C4-2B (cell line): ENCODE data around the gene PRKCA.

Experiments used
- H3K27ac ChIP-seq: fragments of 450-650 bp; 2 replicates; pipeline ENCODE4 v1.5.1; 2017
- CTCF ChIP-seq: fragments of 450-650 bp; conservative IDR thresholded peaks from 2 replicates; pipeline ENCODE4 v1.5.1; 2017; ENCODE audit warnings: mild to moderate bottlenecking
- ZFX ChIP-seq: fragments of 450-650 bp; IDR thresholded peaks from 2 replicates; pipeline ENCODE4 v1.6.1; 2017

The PRKCA gene

DNA sequence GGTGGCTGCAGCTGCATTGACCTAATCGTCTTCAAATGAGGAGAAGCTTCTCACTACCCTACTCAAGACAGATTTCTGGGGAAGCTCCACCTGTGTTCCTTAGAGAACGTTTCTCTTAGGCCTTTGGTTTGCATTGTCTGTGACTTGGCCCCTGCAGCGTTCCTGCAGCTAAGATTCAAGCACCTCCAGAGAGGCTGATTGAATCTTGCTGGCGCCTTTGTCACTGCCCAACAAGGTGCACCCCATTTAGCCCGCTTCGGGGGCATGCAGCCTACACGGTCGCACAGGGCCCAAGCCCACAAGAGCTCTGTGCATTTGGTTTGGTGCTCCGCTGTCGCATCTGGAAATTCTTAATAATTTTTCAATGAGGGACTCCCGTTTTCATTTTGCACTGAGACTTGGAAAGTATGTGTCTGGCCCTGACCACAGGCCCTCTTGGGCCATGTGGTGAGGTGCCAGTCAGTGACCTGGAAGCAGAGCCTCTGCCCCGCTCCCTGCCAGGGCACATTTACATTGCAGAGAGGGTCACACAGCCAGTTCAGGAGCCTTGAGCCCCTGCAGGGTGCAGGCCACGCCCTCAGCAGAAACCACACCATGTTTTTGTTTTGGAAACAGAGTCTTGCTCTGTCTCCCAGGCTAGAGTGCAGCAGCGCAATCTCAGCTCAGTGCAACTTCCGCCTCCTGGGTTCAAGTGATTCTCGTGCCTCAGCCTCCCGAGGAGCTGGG, 481.4 kb downstream of the PRKCA start:
- H3K27ac ChIP-seq: no peak overlapping the region
- no peak for TF ChIP-seq CTCF
- TF ChIP-seq ZFX: no peak

DNA sequence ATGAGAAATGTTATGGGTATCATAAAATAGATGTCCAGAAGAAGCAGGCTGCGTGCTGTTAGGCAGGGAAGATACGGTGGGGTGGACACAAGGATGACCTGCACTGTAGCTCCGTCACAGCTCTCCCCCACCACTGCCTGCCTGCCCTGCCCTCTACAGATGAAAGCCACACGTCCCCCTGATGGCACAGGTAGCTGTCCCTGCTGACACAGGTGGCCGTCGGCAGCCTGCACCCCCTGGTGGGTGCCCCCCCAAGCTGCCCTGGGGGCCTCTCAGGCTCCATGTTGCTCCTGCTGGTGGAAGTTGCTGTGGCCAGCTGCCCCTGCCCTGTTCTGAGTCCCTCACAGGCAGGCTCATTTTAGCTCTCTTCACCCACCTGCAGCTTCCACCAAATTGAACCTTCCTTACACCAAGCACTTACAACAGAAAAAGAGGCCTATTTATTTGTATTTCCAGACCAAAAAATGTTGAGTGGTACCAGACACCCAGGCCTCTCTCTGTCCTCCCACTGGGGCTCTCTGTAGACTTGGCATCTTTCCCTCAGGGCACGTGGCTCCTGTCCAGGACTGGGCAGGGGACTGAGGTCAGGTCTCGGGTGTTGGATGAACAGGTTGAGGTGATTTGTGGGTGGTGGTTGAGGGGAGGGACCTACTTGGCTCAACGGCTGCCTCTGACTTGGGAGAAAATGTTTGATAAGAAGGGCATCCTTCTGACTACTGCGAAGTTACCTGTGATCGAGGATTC, 482.4 kb downstream of the PRKCA start:
- TF ChIP-seq ZFX: no peak
- TF ChIP-seq CTCF: no peak
- H3K27ac ChIP-seq: no peak overlapping the region

GRCh38 chr17:66786107-66786506, 483.7 kb downstream of the PRKCA start:
- H3K27ac ChIP-seq: no peak overlapping the region
- TF ChIP-seq ZFX: no peak
- TF ChIP-seq CTCF: no peak

- TF ChIP-seq ZFX (no peak), CTCF (no peak)
- no peak overlapping the region for H3K27ac ChIP-seq
These were observed 485.5 kb downstream of the PRKCA start for GRCh38 chr17:66787914-66788313.

DNA sequence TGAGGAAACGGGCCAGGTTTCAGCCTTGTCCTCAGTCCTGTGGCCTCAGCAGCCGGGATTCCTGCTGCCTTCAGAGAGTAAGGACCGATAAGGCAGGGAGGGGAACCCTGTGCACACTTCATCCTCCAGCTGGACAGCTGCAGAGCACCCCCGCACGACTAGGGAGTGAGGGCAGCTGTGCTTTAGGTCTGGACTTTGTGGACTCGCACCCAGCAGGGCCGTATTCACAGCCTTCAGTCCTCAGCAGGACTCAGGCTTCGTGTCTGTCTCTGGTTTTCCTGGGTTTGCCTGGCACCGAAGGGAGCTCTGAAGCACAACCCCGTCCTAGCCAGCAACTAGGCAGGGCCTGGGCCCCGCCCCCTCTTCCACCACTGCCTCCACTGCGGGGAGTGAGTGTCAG, 486.7 kb downstream of the PRKCA start:
- TF ChIP-seq CTCF (no peak), ZFX (no peak)
- no peak overlapping the region for H3K27ac ChIP-seq

DNA sequence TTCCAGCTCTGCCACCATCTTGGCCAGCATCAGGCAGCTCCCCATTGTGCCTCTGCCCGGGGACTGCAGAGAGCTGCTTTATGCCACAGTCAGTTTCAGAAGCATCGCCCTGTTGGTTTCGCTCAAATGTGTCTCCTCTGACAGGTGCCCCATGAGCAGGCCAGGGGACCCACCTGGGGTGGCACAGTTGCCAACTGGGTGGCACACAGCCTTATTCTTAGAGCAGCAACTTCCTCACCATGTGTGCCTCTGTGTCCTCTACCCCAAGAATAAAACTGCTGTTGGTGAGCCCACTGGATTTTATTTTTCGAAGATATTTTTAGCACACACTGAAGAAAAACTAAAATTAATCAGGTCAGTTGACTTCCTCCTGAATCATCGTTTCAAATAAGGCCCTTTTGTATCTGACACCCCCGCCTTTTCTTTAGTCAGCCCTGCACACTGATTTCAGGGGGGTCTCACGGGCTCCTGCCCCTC, 487.6 kb downstream of the PRKCA start:
- no peak overlapping the region for H3K27ac ChIP-seq
- TF ChIP-seq ZFX (no peak), CTCF (no peak)

DNA sequence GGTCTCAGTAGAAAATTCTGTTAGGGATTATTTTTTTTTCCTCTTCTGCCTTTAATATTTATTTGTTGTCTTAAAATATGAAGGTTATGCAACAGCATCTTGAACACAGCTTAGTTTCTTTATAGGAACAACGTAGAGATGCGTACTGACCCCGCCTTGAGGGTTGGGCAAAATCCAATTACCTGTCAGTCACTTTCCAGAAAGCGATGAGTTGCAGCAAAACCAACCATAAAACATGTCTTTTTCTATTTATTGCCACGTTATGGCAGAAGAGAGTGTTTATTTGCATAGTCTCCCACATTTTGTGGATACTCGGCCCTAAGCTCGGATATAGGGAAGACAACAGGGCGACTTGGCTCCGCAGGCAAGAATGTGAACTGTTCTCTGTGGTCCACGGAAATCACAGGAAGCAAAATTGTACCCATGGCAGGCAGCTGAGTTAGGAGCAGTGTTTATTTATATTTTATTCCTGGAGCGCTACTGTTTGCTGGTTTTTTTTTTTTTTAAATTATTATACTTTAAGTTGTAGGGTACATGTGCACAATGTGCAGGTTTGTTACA, 488.2 kb downstream of the PRKCA start:
- no peak overlapping the region for H3K27ac ChIP-seq
- TF ChIP-seq CTCF: no peak
- no peak for TF ChIP-seq ZFX
